HG02588 (cell line): ENCODE results near the gene DNAH11.
"Not testable (repeated sequence)": the region's sequence is repeated elsewhere in the genome, so short reads cannot be mapped to it uniquely, and the experiment has no call there.

Experiments used
- ATAC-seq: cut with Tn5 transposase; IDR thresholded peaks from one replicate; pipeline ENCODE4 v1.9.1; 2021; ENCODE audit warnings: mild to moderate bottlenecking, moderate library complexity; ENCODE audit not compliant: unreplicated experiment

The DNAH11 gene

DNA sequence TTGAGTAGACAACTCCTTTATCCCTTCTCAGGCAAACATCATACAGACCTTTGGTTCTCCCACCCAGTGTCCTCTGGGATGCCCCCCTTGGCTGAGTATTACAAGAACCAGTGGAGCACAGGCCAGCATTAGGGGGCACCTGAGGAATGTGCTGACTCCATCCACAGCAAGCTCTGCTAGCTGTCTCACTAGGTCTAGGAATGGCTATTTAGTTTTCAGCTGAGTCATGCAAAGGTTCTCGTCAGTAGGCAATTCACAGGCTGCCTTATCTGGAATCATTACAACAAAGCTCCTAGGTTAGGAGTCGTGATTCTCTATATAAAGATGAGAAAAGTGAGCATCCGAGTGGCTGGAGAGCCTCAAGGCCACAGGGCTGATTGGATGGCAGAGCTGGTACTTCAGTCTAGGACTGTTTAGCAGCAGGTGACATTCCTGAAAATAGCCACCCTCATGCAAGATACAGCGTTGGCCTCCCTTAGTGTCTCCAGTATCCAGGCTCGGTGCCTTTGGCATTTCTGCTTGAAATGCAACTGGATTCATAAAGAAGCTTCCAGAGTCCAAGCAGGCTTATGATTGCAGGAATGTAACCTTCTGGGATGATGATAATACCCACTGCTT, 327.1 kb downstream of the DNAH11 start:
- no peak for ATAC-seq

DNA sequence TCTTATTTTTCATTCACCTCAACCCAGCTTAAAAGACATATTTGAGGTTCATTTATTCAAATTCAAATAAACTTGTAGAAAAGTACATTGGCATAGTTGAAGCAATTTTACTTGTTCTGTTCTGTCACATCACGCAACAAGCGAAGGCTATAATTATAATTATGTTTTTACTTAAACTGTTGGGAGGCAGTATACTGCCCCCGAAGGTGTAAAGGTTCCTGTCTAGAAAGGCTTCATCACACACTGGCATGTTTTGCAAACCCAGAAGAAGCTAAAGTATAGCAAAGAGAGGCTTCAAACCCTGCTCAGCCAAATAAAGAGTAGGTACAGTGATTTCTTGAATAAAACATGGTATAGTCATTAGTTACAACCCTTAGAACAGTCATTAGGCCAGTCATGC, 340.2 kb downstream of the DNAH11 start:
- no peak for ATAC-seq

DNA sequence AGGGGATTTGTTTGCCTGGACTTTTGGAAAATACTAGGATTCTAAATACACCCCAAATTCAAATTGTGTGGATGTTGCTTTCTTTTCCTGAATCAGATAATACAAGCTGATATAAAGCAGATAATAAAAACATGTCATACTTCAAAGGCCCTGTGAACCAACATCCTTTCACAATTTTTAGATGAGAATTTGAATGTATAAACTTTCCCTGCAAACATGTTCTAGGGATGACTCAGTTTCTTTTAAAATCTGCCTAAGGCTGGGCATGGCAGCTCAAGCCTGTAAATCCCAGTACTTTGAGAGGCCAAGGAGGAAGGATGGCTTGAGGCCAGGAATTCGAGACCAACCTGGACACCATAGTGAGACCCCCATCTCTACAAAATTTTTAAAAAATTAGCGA, 340.7 kb downstream of the DNAH11 start:
- not testable (repeated sequence) for ATAC-seq

DNA sequence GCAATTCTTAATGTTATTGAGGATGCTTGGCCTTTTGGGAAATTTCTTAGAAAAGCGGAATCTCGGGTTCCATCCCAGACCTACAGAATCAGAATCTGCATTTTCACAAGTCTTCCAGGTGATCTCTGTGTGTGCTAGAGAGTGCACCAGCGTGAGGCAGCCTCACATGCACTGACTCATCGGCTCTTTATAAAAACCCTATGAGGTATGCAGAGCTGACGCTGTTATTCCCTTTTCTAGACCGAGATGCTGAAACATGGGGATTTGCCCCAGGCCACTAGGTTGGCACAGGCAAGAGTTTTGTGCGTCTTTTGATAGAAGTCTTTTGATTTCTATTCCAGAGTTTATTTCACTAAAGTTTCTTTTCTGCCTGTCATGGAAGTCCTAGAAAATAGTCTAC, 341.7 kb downstream of the DNAH11 start:
- ATAC-seq, result no peak

DNA sequence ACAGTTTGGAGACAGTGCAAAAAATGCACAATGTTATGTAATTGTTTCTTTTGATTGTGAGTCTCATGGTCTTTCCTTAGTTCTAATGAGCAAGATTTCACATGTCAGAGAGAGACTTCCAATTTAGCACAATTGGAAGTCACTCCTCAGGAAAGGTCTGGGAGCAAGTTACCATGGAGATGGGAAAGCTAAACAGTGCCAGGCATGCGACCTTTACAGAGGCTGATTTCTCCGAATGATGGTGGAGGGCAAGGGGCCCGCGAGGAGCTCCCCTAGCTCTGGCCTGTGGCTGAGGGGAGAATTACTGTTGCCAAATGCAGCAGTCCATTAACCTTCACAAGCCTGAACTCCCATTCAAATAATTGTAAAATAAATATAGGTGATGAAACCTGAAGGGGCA, 343.6 kb downstream of the DNAH11 start:
- ATAC-seq, result no peak

DNA sequence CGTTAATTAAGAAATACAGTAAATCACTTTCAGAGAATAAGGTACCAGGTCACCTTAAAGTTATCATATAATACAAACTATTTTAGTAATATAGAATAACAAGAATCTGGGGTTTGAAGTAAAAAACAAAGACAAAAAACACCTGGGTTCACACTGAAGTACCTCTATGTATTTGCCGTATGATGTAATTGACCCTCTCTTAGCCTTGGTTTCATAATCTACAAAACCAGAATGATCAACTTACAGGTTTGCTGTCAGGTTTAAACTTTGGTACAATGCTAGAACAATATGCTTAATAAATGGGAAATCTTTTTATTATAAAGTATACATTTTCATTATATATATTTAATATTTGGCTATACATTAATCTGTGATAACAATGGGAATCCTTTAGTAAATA, 344.5 kb downstream of the DNAH11 start:
- ATAC-seq, result no peak

DNA sequence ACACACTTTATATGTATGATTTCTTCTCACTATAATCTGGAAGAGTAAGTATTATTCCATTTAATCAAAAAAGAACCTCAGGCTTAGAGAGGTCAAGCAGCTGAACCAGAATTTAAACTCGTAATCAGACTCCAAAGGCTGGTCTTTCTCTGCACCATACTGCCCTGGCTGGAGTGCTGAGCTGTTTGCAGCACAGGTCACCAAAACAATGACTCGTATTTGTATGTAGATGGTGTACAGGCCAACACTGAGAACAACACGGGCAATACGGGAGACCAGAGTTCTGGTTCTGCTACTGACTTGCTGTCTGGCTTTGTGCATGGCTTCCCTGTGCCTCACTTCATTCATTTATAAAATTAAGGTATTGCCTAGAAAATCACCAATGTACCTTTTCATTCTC, 344.9 kb downstream of the DNAH11 start:
- no peak for ATAC-seq

DNA sequence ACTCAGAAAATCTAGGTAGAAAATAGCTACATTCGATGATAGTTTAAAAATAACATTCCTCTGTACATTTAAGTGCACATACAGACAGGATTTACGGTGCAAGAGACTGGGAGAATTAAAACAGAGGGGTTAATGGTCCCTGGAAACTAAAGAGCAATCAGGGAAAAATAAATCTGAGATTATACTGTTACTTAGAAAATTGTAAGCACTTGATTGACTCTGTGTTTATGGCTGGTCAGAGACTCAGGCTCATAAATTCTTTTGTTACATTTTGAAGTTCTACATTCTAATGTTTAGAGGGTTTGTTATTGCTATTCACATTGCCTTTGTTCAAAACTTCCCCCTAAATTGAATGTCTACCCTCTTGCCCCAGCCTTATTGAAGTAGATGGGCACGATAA, 348.5 kb downstream of the DNAH11 start:
- ATAC-seq, result no peak

DNA sequence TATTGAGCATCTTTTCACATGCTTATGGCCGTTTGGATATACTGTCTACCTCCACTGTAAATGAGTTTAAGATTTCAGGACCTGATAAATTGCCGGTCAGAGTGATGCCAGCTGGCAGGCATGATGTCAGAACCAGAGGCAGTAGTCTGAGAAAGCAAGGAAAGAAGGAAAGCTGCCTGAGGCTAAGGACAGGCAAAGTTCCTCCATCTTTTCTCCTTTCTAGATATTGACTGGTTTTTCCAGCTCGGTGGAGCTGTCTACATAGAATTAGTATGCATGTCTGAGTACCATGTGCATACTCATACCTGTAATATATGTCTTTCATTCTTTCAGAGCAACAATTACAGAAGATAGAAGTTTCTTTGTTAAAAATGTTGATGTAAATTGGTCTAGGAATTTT, 350.6 kb downstream of the DNAH11 start:
- ATAC-seq, result no peak

DNA sequence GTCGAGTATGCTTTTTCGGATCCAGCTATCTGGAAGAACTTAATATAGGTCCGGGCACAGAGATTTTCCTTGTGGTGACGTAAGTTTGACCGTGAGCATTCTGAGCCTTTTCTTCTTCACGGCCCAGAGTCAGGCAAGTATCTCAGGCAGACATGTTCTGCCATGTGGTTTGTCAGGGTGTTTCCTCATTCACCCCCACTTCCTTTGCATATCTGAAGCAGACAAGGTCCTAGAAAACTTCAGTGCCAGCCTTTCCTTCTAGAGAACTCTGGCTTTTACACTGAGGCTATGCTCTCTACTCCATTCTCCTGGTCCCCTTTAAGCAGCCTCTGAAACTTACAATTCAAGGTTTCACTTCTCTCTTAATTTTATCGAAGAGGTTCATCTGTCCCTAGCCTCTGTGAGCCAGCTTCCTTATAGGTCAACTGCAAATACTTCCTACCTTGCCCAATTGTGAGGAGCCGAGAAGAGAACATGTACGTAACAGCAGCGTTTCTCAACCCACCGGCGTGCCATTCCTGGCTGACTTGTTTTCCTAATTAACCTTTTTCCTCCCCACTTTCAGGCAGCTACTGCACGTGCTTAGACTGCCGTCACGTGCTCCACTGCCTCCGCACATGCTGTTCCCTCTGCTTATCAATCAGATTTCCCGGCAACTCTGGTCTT, 355.6 kb downstream of the DNAH11 start:
- ATAC-seq, result peak; percentile 91

DNA sequence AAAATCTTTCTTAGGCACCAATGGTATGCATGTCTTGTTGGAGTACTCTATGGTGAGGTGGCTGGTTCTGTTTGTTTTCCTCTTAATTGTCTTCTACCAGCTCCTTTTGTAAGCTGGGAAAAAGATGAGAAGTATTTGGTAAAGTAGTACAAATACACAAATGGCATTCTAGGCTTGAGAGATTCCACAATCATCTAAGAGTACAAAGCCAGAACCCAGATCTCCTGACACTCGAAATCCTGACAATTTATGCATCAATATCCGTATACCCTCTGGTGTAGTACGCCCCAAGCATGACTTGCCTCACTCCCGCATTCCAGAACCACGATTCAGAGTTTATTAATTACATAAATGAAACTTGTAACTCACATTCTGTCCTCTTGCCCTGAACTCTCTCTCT, 359.4 kb downstream of the DNAH11 start:
- ATAC-seq, result no peak

DNA sequence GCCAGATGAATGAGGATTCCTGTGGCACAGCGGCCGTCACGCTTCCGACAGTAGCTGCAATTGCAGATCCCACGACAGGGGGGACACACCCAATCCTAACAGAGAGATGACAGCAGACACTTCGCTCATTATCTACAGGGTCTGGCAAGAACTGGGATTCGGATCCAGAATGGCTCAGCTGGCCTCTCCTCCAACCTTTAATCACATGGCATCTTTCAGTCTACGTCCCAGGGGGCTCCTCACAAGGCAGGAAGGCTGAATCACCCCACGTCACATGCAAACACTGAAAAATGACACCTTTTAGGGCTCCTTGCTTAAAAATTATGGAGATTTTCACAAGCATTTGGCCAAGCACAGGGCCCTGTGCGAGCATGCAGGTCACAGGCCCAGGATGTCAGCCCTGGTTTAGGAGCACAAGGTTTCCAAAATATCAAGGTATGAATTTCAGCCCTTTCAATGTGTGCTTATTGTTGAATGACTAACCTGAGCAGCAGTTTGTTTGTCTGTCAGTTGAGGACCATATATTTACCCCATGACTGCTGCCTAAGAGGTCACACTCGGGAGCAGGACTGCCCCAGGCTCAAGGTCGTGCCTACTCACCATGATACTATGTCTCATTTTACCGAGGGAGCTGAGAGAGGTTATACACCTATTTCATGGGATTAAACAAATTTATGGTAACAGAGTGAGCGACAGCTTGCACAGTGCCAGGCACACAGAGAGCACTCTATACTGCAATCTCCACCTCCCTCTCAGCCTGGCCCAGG, 360.4 kb downstream of the DNAH11 start:
- no peak for ATAC-seq

DNA sequence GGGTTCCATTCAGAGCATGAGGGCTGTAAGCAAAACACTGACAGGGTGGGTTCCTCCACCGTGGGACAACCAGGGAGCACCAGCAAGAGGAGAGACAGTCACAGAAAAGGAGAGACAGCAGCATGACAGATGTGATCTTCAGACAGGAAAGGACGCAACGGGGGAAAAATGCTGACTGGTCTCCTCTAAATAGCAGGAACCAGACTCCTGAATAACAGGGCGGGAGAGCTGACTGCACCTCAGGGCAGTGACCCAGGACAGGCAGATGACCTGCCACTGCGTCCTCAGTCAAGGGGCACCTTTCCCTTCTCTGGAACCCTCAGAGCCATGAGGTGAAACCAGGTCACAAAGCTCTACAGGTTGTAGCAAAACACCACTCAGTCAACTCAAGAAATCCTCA, 365.9 kb downstream of the DNAH11 start:
- ATAC-seq, result no peak

DNA sequence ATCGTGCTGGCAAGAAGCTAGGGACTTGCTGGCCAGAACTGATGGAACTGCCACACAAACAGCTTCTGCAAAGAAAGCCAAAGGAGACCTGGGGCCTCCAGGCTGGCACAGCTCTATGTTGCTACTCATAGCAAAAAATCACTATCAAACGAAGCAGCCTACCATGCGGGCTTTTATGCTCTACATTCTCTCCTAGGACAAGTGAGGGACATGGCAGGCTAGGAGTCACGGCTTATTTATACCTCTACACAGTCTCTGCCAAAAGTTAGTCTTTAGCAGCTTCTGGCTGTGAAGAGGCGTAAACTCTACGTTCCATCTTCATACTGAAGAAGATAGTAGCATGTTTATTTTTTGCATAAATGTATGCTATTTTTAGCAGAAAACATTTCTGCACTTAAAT, 367.4 kb downstream of the DNAH11 start:
- ATAC-seq, result no peak

DNA sequence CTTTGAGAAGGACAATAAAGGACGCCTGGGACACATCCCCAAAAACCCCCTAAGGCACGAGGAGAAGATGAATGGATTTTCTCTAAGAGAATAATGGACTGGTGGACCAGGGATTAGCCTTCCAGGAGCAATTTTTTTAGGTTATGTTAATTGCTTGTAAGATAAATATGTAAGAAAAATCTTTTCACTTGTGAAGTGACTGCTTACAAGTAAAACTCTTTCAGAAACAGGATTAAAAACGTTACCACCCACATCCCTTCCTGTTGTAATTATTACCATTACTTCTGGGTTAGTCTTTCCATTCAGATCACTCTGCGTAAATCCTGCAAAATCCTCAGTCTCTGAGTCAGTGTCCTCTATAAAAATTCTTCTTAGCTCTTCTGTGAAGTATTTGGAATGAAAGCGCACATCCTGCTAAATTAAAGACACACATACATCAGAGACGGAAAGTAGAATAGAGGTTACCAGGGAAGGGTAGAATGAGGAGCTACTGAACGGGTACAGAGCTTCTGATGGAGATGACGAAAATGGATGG, 368.6 kb downstream of the DNAH11 start:
- ATAC-seq, result no peak

DNA sequence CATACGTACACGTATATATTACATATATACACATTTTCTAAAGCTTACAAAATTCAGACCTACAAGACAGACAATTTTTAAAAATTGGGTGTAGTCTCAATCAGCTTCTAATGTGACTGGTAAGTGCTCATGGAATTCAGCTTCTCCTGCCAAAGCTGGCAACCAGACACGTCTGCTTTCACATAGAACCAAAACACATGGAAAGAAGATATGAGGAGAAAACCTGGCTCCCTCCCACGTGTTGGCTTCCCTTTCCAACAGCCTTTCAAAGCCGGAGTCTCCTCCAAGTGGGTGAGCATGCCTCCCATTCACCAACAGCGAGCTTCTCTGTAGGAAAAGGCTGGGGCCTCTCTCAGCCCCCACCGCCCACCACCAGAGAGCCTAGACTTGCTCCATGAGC, 369.5 kb downstream of the DNAH11 start:
- ATAC-seq, result no peak

DNA sequence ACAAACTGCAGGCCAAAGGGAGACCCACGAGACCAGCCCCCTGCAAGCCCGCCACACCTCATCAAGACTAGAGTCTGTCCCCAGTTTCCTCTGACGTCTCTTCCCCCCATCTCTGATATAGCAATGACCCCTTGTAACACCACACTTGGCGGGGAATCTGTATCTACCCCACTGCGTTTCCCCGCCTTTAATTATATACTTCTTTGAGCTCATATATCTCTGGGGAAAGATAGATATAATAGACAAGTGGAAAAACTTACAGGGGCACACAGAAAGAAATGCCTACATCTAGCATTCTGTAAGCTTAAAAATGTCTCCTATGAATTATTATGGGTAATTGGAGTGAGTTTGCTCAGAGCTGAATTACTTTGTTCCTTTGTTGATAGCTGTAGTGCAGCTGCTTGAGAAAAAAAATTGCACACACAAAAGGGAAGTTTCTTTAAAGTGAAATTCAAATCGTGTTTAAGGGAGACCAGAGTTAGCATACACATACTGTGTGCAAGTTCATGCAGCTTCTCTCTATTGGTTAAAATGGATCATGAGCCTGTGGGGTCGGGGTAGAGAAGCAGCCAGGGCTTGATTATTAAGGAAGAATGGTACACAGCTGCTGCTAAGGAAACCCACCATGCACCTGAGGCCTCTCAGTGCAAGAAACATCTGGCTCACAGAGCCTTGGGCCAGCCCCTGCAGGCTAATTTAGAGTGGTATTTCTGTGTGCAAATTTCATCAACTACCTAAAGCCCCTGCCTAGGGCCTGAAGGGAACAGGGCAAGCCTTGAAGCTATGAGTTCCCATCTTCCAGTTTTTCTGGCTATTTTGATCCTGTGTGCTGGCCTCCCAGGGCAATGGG, 370.3 kb downstream of the DNAH11 start:
- ATAC-seq, result no peak

DNA sequence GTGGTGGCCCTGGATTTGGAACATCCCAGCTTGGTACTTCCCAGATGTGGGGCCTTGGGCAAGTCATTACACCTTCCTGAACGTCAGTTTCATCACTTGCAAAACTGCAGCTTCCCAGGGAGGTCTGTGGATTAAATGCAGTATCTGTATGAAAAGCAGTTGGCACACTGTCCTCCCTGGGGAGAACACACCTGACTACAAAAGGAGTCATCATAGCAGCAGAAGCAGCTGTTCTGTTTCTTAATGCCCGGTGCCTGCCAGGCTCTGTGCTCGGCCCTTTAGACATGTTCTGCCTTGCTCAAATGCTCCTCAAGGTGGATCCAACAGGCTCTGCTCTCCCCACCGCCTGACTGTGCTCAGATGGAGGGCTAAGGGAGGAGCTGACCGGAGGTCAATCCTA, 371.8 kb downstream of the DNAH11 start:
- ATAC-seq, result no peak

DNA sequence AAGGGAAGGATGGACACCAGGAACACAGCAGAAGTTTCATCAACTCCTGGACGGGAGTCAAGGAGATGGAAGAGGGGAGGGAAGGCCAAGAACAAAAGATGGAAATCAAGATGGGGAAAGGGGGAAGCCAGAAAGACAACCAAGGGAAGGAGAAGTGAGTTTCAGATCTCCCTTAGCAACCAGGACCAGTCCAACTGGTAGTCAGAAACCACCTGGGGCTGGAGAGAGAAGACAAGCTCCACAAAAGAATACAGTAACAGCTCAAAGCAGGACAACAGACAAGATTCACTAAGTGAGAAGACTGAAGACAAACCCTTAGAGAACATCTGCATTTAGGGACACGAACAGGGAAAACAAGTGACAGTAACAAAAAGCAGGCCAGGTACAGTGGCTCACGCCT, 372.3 kb downstream of the DNAH11 start:
- no peak for ATAC-seq

DNA sequence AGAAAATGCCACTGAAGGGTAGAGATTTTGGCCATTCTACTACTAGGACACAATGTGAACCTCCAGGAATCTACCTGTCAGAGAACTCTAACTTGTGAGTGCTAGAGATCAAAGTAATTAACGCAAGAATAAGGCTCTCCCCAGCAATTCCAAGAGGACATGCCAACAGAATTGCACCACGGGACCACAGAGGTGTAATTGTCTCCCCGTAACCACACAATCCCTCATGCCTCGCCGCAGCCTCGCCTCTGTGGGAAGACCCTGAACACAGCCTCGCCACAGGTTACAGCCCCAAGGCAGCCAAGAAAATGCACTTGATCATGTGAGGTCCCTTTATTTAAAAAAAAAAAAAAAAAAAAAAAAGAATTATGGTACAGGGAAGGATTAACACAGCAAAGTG, 373.3 kb downstream of the DNAH11 start:
- ATAC-seq, result no peak

DNA sequence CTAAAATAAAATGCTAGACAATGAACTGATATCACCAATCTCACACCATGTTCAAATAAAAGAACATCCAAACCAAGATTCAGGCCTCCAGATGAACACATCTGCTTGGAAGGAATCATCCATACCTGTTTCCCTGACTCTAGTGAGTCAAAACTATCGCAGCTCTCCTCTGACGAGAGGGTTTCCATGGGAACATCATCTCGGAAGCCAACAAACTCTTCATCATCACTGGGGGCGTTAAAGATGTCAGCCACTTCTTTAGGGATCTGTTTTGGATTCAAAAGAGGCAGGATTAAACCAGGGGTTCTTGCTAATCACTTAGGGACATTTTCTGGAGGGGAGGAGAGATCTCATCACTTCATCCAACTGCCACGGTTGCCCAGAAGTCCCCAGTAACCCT, 373.8 kb downstream of the DNAH11 start:
- ATAC-seq, result no peak
